Measurements from ENCODE around the gene OR2T10. TPM values are rescaled to one million over a fixed set of nuclear protein-coding genes. Genes with fewer than 3 reads are reported as not detected.
"Not testable (repeated sequence)": the region's sequence is repeated elsewhere in the genome, so short reads cannot be mapped to it uniquely, and the experiment has no call there.

OR2T10 gene
- polyA plus RNA-seq (ENCODE audit: insufficient read length), result not detected

DNA sequence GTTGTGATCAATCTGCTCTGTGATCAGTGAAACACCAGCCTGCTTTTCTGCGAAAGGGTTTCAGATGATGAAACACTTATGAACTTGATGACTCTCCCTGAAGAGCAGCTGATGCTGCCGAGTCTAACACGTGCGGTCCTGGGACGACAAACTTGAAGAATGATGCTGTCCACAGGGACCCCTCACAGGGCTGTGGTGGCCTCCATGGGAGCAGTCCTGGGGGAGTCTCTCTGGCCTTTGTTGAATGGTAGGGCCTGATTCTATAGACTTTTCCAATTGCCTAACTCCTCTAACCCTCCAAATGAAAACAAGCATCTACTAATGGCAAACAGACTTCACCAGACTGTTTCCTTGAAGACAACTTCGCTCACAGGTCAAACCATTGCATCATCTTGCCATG is at the start of gene OR2T10:
TSS of gene OR2T10 (minus strand) at position 112 of the 400 bp plus-strand sequence. CDS start 3,932 bp downstream, outside the sequence.
- DNase-seq (ENCODE audit: low read depth), result no peak

GRCh38 chr1:248645178-248645577 is 47.7 kb upstream of the OR2T10 start, which contains the start of gene OR2T35:
Gene OR2T35 (minus strand): TSS chr1:248645278. CDS start chr1:248639258, 6,020 bp downstream.
- not testable (repeated sequence) for DNase-seq (ENCODE audit: low read depth)

DNA sequence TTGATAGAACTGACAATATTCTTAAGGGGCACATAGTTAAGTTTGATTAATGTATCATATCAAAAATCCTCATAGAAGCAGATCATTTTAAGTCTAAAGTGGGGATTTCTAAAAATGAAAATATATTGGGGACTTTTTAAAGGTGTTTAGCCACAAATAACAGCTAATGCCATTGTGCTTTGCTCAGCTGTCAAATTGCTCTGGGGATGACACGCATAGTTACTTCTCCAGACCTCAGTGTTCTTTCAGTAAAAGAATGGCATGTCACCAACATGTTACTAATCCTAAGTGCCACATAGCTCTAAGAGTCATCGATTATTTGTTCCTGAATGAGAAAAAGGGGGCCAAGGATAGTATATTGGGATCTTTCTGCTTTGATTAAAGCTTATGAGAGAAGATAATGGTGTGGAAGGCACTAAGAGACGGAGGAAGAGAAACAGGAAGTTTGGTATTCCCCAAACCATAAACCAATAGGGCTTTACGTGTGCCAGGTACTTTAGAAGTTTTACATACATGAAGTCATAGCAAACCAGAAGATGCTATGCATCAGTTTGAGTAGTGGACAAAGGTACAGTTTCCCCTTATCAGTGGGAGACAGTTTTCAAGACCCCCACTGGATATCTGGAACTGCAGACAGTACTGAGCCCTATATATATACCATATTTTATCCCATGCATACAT is 45.6 kb upstream of the OR2T10 start:
- not testable (repeated sequence) for DNase-seq (ENCODE audit: low read depth)

DNA sequence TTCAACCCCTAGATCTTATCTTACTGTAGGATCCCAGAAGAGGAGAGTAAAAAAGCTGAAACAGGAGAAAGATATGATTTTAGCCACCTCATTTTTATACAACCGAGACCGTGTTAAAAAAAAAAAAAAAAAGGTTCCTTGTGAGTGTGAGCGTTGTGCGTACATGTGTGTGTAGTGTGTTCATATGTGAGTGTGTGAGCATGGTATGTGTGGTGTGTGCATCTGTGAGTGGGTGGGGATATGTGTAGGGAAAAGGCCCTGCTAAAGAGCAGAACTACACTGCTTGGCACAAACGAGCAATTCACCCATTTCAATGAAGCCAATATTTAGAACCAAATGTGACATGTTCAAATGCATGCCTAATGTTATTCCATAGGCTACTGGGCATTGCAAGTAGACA is 44.1 kb upstream of the OR2T10 start:
- not testable (repeated sequence) for DNase-seq (ENCODE audit: low read depth)

GRCh38 chr1:248640906-248641305 is 43.4 kb upstream of the OR2T10 start:
- not testable (repeated sequence) for DNase-seq (ENCODE audit: low read depth)

DNA sequence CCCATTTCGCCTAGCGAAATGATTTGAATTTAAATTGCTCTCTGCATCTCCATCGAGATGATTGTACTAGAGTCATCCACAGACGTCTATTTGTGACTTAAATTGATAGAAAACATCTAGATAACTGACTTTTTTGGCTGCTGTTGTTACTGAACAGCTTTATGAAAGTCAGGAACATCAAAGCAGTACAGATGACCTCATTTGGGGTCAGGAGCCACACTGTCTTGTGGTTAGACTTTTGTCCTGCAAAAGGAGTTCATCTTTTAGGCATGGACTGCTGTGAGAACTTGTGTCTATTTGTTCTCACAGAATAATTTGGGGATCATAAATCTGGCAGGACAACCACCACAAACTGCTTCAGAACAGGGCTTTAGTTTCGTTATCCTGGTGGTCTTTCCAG is 42.2 kb upstream of the OR2T10 start:
- DNase-seq (ENCODE audit: low read depth), result not testable (repeated sequence)

GRCh38 chr1:248636612-248637011 is 39.1 kb upstream of the OR2T10 start:
- DNase-seq (ENCODE audit: low read depth), result not testable (repeated sequence)

- DNase-seq (ENCODE audit: low read depth), result not testable (repeated sequence)
These were observed 37.5 kb upstream of the OR2T10 start, which contains the start of gene OR2T11 for GRCh38 chr1:248634991-248635390. Gene OR2T11 (minus strand): TSS chr1:248635091. CDS start chr1:248627128, 7,963 bp downstream.

DNA sequence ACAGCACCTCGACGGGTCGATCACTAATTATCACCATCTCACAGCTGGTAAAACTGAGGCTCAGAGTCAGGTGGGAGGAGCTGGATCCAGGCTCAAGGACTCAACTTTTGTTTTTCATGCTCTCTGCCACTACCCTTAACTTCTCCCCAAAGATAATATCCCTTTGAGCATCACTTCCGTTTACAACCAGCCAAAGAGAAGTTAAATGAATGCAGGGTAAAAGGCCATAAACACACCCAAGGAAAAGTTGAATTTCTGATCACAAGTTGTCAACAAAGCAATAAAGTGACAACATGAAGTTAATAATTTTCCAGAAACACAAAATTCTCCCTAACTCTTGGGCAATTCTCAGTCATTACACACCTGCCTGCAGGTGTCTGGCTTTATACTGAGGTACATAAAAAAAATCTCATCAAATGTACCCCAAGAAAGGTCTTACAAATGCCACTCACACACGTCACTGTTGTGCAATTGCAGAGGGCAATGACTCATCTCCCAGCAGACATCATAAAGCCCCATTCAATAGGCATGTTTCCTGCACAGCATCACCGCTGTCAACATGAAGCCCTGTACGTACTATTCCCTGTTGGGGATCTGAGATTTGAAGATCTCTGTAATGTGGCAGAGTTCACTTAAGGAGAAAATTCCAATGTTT is 34.0 kb upstream of the OR2T10 start:
- DNase-seq (ENCODE audit: low read depth), result no peak

DNA sequence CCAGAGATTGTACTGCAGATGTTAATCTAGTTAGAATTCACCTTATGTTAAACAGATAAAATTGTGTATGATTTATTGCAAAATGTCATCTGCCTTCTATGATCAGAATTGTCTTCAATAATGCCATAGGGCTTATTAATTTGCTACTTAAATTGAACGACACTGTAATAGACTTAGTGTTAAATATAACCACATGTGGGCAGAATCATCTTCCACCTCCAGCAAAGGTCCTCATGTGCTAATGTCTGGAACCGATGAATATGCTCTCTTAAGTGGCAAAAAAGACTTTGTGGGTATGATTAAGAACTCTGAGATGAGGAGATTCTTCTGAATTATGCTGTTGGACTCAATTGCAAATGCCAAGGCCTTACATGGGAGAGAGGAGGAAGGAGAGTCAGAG is 33.1 kb upstream of the OR2T10 start:
- no peak for DNase-seq (ENCODE audit: low read depth)

- DNase-seq (ENCODE audit: low read depth), result no peak
These were observed 30.7 kb upstream of the OR2T10 start for GRCh38 chr1:248627971-248628844.

- DNase-seq (ENCODE audit: low read depth), result no peak
These were observed 28.5 kb upstream of the OR2T10 start for GRCh38 chr1:248625971-248626370.

GRCh38 chr1:248625166-248625565 is 27.7 kb upstream of the OR2T10 start:
- DNase-seq (ENCODE audit: low read depth), result no peak

DNA sequence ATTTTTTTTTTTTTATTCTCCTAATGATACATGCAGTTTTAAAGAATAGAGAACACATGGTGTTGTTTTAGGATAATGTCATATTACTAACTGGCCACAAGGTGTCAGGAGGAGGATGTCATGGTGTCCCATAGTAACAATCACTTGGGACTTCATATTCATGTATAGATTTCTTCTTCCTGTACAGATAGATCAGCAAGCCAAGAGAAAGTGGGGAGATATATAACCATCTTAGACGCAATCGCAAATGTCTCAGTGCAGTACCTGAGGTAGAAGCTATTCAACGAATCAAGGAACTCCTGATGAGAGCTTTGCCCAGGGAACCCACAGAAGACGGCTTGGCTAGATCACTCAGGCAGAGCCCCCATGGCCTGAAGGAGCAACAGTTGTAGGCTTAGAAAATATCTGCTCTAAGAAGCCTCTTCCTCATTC is 25.1 kb upstream of the OR2T10 start:
- DNase-seq (ENCODE audit: low read depth), result no peak

GRCh38 chr1:248621770-248622169 is 24.3 kb upstream of the OR2T10 start:
- DNase-seq (ENCODE audit: low read depth), result no peak

DNA sequence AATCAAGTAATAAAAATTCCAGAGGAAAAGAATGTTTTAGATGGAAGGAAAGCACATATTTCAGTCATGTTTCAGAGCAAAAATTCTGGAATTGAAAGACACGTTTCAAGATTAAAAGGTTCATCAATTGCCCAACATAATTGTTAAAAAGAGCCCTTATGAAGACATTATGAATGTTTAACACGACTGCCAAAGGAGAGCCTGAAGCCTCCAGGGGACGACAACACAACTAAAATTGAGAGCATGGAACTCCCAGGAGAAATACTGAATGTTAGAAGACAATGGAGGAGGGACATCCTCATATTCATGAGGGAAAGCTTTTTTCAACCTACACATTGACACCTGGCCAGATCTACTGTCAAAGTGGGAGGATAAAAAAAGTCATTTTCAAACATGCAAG is 21.4 kb upstream of the OR2T10 start:
- no peak for DNase-seq (ENCODE audit: low read depth)

- DNase-seq (ENCODE audit: low read depth), result no peak
These were observed 20.6 kb upstream of the OR2T10 start for GRCh38 chr1:248618119-248618518.

GRCh38 chr1:248613742-248614141 is 16.2 kb upstream of the OR2T10 start:
- DNase-seq (ENCODE audit: low read depth), result no peak

- no peak for DNase-seq (ENCODE audit: low read depth)
These were observed 14.4 kb upstream of the OR2T10 start for GRCh38 chr1:248611883-248612414.

GRCh38 chr1:248610301-248610700 is 12.8 kb upstream of the OR2T10 start:
- no peak for DNase-seq (ENCODE audit: low read depth)

- DNase-seq (ENCODE audit: low read depth), result no peak
These were observed 1.9 kb upstream of the OR2T10 start for GRCh38 chr1:248599396-248599795.

- no peak for DNase-seq (ENCODE audit: low read depth)
These were observed 885 bp downstream of the OR2T10 start for GRCh38 chr1:248596615-248597014.
